ENCODE results near the gene STXBP5L. TPM values are rescaled to one million over a fixed set of nuclear protein-coding genes. Genes with fewer than 3 reads are reported as not detected.

The STXBP5L gene
- total RNA-seq, 2 experiments from 2014 or later, result not detected

GRCh38 chr3:121126033-121126706 is 218.2 kb downstream of the STXBP5L start:
- H3K27ac Mint-ChIP-seq, result no peak overlapping the region
- ATAC-seq (ENCODE audit: poor library complexity) (no peak), DNase-seq (no peak)
- H3K27me3 Mint-ChIP-seq, result no peaks in the 10 kb centered on the region
- Histone ChIP-seq H3K27ac (ENCODE audit: low read depth in 1 of 2, low read length in 2 of 2) (no peak overlapping the region), H3K36me3 (ENCODE audit: insufficient read depth, low read length) (no peaks in the 10 kb centered on the region), H3K27me3 (ENCODE audit: control insufficient read depth in 1 of 2, insufficient read depth in 2 of 2, low read length in 2 of 2) (no peaks in the 10 kb centered on the region), H3K9me3 (ENCODE audit: control insufficient read depth in 1 of 2, insufficient read depth in 1 of 2, low read length in 2 of 2) (no peaks in the 10 kb centered on the region), H3K4me1 (ENCODE audit: insufficient read depth, low read length) (no peaks in the 10 kb centered on the region), H3K4me3 (ENCODE audit: low read length) (no peak overlapping the region)
- intact Hi-C loops (cut with DNase I, micrococcal nuclease), result no loop called here
- ChIA-PET CTCF (no interaction called here), POLR2A (no interaction called here)
- TF ChIP-seq, protein P1, sequence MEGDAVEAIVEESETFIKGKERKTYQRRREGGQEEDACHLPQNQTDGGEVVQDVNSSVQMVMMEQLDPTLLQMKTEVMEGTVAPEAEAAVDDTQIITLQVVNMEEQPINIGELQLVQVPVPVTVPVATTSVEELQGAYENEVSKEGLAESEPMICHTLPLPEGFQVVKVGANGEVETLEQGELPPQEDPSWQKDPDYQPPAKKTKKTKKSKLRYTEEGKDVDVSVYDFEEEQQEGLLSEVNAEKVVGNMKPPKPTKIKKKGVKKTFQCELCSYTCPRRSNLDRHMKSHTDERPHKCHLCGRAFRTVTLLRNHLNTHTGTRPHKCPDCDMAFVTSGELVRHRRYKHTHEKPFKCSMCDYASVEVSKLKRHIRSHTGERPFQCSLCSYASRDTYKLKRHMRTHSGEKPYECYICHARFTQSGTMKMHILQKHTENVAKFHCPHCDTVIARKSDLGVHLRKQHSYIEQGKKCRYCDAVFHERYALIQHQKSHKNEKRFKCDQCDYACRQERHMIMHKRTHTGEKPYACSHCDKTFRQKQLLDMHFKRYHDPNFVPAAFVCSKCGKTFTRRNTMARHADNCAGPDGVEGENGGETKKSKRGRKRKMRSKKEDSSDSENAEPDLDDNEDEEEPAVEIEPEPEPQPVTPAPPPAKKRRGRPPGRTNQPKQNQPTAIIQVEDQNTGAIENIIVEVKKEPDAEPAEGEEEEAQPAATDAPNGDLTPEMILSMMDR (IDR thresholded peaks at IDR 0.05), result no peak
- no peaks in the 10 kb centered on the region for H3K9me3 Mint-ChIP-seq
- no peaks in the 10 kb centered on the region for H3K4me1 Mint-ChIP-seq (ENCODE audit: low read depth)
- H3K4me3 Mint-ChIP-seq, result no peak overlapping the region
- H3K36me3 Mint-ChIP-seq (ENCODE audit: low read depth), result no peaks in the 10 kb centered on the region

DNA sequence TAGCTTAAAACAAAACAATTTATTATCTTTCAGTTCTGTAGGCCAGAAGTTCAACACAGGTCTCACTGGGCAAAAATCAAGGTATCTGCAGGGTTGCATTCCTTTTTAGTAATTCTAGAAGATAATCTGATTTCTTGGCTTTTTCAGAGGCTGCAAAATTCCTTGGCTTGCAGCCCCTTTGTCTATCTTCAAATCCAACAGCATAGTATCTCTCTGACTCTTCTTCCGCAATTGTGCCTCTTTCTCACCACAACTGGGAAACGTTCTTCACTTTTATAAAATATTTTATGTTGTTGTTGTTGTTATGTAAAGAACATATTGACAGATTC is 218.7 kb downstream of the STXBP5L start:
- Histone ChIP-seq H3K27ac (ENCODE audit: low read depth in 1 of 2, low read length in 2 of 2) (no peak overlapping the region), H3K4me1 (ENCODE audit: insufficient read depth, low read length) (no peaks in the 10 kb centered on the region), H3K9me3 (ENCODE audit: control insufficient read depth in 1 of 2, insufficient read depth in 1 of 2, low read length in 2 of 2) (no peaks in the 10 kb centered on the region), H3K4me3 (ENCODE audit: low read length) (no peak overlapping the region), H3K36me3 (ENCODE audit: insufficient read depth, low read length) (no peaks in the 10 kb centered on the region), H3K27me3 (ENCODE audit: control insufficient read depth in 1 of 2, insufficient read depth in 2 of 2, low read length in 2 of 2) (no peaks in the 10 kb centered on the region)
- Mint-ChIP-seq H3K36me3 (ENCODE audit: low read depth) (no peaks in the 10 kb centered on the region), H3K27ac (no peak overlapping the region), H3K4me1 (ENCODE audit: low read depth) (no peaks in the 10 kb centered on the region), H3K9me3 (no peaks in the 10 kb centered on the region), H3K27me3 (no peaks in the 10 kb centered on the region), H3K4me3 (no peak overlapping the region)
- CTCF ChIA-PET, result no interaction called here
- no peak for DNase-seq
- intact Hi-C loops (cut with DNase I, micrococcal nuclease), result no loop called here
- TF ChIP-seq, protein P1 (IDR thresholded peaks at IDR 0.05), result no peak
- no peak for ATAC-seq (ENCODE audit: poor library complexity)
- POLR2A ChIA-PET, result no interaction called here

DNA sequence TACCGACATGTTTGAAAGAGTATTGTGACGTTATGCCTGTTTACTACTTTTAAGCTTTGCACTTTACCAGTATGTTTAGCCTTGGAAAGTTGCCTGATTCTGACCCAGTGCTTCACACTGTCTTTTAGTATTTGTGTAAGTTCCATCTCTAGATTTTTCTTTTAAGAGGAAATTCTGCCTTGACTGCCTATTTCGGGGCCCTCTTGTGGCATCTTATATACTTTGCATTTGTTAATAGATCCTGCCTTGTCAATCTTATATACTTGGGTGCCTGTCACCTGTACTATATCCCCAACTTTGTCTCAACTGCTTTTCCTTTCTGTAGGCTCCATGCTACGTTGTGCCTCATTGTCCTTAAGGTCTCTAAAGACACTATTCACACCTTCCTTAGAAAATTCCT is 244.6 kb downstream of the STXBP5L start:
- CTCF ChIA-PET, result no interaction called here
- no peaks in the 10 kb centered on the region for H3K4me1 Mint-ChIP-seq (ENCODE audit: low read depth)

More for the DNA sequence above, 244.6 kb downstream of the STXBP5L start:
- H3K4me1 ChIP-seq (ENCODE audit: insufficient read depth, low read length), result no peaks in the 10 kb centered on the region
- no peaks in the 10 kb centered on the region for H3K27me3 ChIP-seq (ENCODE audit: control insufficient read depth in 1 of 2, insufficient read depth in 2 of 2, low read length in 2 of 2)
- TF ChIP-seq, protein P1 (IDR thresholded peaks at IDR 0.05), result no peak
- DNase-seq (no peak), ATAC-seq (ENCODE audit: poor library complexity) (no peak)
- POLR2A ChIA-PET, result no interaction called here
- H3K9me3 ChIP-seq (ENCODE audit: control insufficient read depth in 1 of 2, insufficient read depth in 1 of 2, low read length in 2 of 2), result no peaks in the 10 kb centered on the region
- intact Hi-C loops (cut with DNase I, micrococcal nuclease), result no loop called here
- no peak overlapping the region for H3K27ac ChIP-seq (ENCODE audit: low read depth in 1 of 2, low read length in 2 of 2)
- no peak overlapping the region for H3K4me3 ChIP-seq (ENCODE audit: low read length)
- no peaks in the 10 kb centered on the region for H3K36me3 ChIP-seq (ENCODE audit: insufficient read depth, low read length)
- Mint-ChIP-seq H3K27me3 (no peaks in the 10 kb centered on the region), H3K27ac (no peak overlapping the region), H3K9me3 (no peaks in the 10 kb centered on the region), H3K4me3 (no peak overlapping the region), H3K36me3 (ENCODE audit: low read depth) (no peaks in the 10 kb centered on the region)

Data from CD4-positive, alpha-beta T cell (primary cell).